WTC11 (cell line): Measurements from ENCODE around the gene LIPN. TPM values are rescaled to one million over a fixed set of nuclear protein-coding genes. Genes with fewer than 3 reads are reported as not detected.

ENCODE experiments used
- ATAC-seq: fragments of 200-7000 bp; cut with Tn5 transposase; 2 replicates; pipeline ENCODE4 v1.10.0; 2021; ENCODE audit warnings: mild to moderate bottlenecking, moderate library complexity
- CTCF ChIA-PET: fragments of 300-600 bp; sonication (Branson Sonifier 250); formaldehyde crosslinking; loops from one replicate; lab custom pipeline; 2021; ENCODE audit warnings: antibody characterized with exemption; lab: Charles Lee
- POLR2A ChIA-PET: fragments of 350-600 bp; sonication (Branson Sonifier 250); formaldehyde crosslinking; loops from one replicate; lab custom pipeline; 2021; ENCODE audit warnings: antibody characterized with exemption; lab: Charles Lee
- DNase-seq: peaks from one replicate; pipeline ENCODE4 v3.0.0; 2021; ENCODE audit warnings: low spot score
- H3K27ac Mint-ChIP-seq: 2 replicates; pipeline ENCODE4 v1.8.0; 2021; ENCODE audit warnings: mixed read lengths
- H3K27me3 Mint-ChIP-seq: 2 replicates; pipeline ENCODE4 v1.8.0; 2021; ENCODE audit warnings: low read depth, mild to moderate bottlenecking, moderate library complexity, mixed read lengths
- H3K36me3 Mint-ChIP-seq: 2 replicates; pipeline ENCODE4 v1.8.0; 2021; ENCODE audit warnings: mixed read lengths
- H3K4me1 Mint-ChIP-seq: 2 replicates; pipeline ENCODE4 v1.8.0; 2022; ENCODE audit warnings: mixed read lengths
- H3K4me3 Mint-ChIP-seq: 2 replicates; pipeline ENCODE4 v1.8.0; 2021; ENCODE audit warnings: mild to moderate bottlenecking, moderate library complexity, mixed read lengths
- H3K9me3 Mint-ChIP-seq: 2 replicates; pipeline ENCODE4 v1.8.0; 2021; ENCODE audit warnings: mixed read lengths
- ATF1 ChIP-seq: sonication (generic); formaldehyde crosslinking; IDR thresholded peaks from 2 replicates; pipeline ENCODE4 v1.8.1; 2023; ENCODE audit warnings: mild to moderate bottlenecking, moderate library complexity, missing genetic modification reagents
- EMX1 ChIP-seq: fragments of 250-450 bp; sonication (Bioruptor Pico); IDR thresholded peaks from 2 replicates; pipeline ENCODE4 v1.8.0; 2021; ENCODE audit warnings: mild to moderate bottlenecking
- FOXK1 ChIP-seq: sonication (generic); formaldehyde crosslinking; IDR thresholded peaks from 2 replicates; pipeline ENCODE4 v1.8.0; 2022; ENCODE audit warnings: mild to moderate bottlenecking, moderate library complexity, missing genetic modification reagents
- FOXP1 ChIP-seq: sonication (generic); formaldehyde crosslinking; IDR thresholded peaks from 2 replicates; pipeline ENCODE4 v1.8.0; 2022; ENCODE audit warnings: missing genetic modification reagents, mild to moderate bottlenecking, moderate library complexity, borderline replicate concordance
- GABPB1 ChIP-seq: sonication (generic); formaldehyde crosslinking; IDR thresholded peaks from 2 replicates; pipeline ENCODE4 v1.8.1; 2023; ENCODE audit warnings: mild to moderate bottlenecking, missing genetic modification reagents
- JAZF1 ChIP-seq: fragments of 250-450 bp; sonication (Bioruptor Pico); IDR thresholded peaks from 2 replicates; pipeline ENCODE4 v1.9.0; 2021; ENCODE audit warnings: moderate library complexity, mild to moderate bottlenecking, inconsistent platforms
- NFYB ChIP-seq: sonication (generic); formaldehyde crosslinking; conservative IDR thresholded peaks from 2 replicates; pipeline ENCODE4 v1.8.0; 2022; ENCODE audit warnings: low read depth, missing genetic modification reagents
- NR2C2 ChIP-seq: sonication (generic); formaldehyde crosslinking; IDR thresholded peaks from 2 replicates; pipeline ENCODE4 v1.8.0; 2022; ENCODE audit warnings: mild to moderate bottlenecking, missing genetic modification reagents
- RELA ChIP-seq: sonication (generic); formaldehyde crosslinking; IDR thresholded peaks from 2 replicates; pipeline ENCODE4 v1.8.1; 2022; ENCODE audit warnings: missing genetic modification reagents, mild to moderate bottlenecking, borderline replicate concordance
- RORB ChIP-seq: fragments of 250-450 bp; sonication (Bioruptor Pico); IDR thresholded peaks from 2 replicates; pipeline ENCODE4 v1.9.0; 2021; ENCODE audit warnings: mild to moderate bottlenecking
- TCF7 ChIP-seq: sonication (generic); formaldehyde crosslinking; IDR thresholded peaks from 2 replicates; pipeline ENCODE4 v1.8.0; 2022; ENCODE audit warnings: mild to moderate bottlenecking, low read depth, missing genetic modification reagents, moderate library complexity
- TEAD1 ChIP-seq: sonication (generic); formaldehyde crosslinking; IDR thresholded peaks from 2 replicates; pipeline ENCODE4 v1.8.0; 2022; ENCODE audit warnings: mild to moderate bottlenecking, missing genetic modification reagents
- TP53 ChIP-seq: sonication (generic); formaldehyde crosslinking; IDR thresholded peaks from 2 replicates; pipeline ENCODE4 v1.8.1; 2023; ENCODE audit warnings: mild to moderate bottlenecking, missing genetic modification reagents
- ZBTB21 ChIP-seq: sonication (generic); formaldehyde crosslinking; IDR thresholded peaks from 2 replicates; pipeline ENCODE4 v1.8.1; 2023; ENCODE audit warnings: mild to moderate bottlenecking, missing genetic modification reagents, borderline replicate concordance
- ZNF263 ChIP-seq: sonication (generic); formaldehyde crosslinking; IDR thresholded peaks from 2 replicates; pipeline ENCODE4 v1.8.1; 2022; ENCODE audit warnings: low read depth, mild to moderate bottlenecking, moderate library complexity, missing genetic modification reagents
- ZNF317 ChIP-seq: sonication (generic); formaldehyde crosslinking; IDR thresholded peaks from 2 replicates; pipeline ENCODE4 v1.8.1; 2023; ENCODE audit warnings: low read depth, mild to moderate bottlenecking, moderate library complexity, missing genetic modification reagents, borderline replicate concordance
- total RNA-seq: library from RNA; stranded (reverse); gene quantifications from 3 replicates; pipeline ENCODE4 v1.2.3, GENCODE V29; 2021
- TF ChIP-seq, protein P1 (sequence below): sonication (generic); formaldehyde crosslinking; conservative IDR thresholded peaks from 2 replicates; pipeline ENCODE4 v1.8.1; 2023; ENCODE audit warnings: mild to moderate bottlenecking, low read depth, missing genetic modification reagents, moderate library complexity
- TF ChIP-seq, protein P2 (sequence below): sonication (generic); formaldehyde crosslinking; IDR thresholded peaks from 2 replicates; pipeline ENCODE4 v1.8.0; 2022; ENCODE audit warnings: mild to moderate bottlenecking, missing genetic modification reagents
- TF ChIP-seq, protein P3 (sequence below): sonication (generic); formaldehyde crosslinking; IDR thresholded peaks from 2 replicates; pipeline ENCODE4 v1.8.0; 2022; ENCODE audit warnings: mild to moderate bottlenecking, missing genetic modification reagents
- TF ChIP-seq, protein P4 (sequence below): sonication (generic); formaldehyde crosslinking; IDR thresholded peaks from 2 replicates; pipeline ENCODE4 v1.8.1; 2023; ENCODE audit warnings: mild to moderate bottlenecking, missing genetic modification reagents, moderate library complexity
- TF ChIP-seq, protein P5 (sequence below): fragments of 250-450 bp; sonication (Bioruptor Pico); IDR thresholded peaks from 2 replicates; pipeline ENCODE4 v1.9.0; 2021; ENCODE audit warnings: mild to moderate bottlenecking, borderline replicate concordance
- TF ChIP-seq, protein P6 (sequence below): sonication (generic); formaldehyde crosslinking; IDR thresholded peaks from 2 replicates; pipeline ENCODE4 v1.8.0; 2022; ENCODE audit warnings: mild to moderate bottlenecking, missing genetic modification reagents

The LIPN gene
- total RNA-seq, 1 experiment from 2014 or later, result not detected

DNA sequence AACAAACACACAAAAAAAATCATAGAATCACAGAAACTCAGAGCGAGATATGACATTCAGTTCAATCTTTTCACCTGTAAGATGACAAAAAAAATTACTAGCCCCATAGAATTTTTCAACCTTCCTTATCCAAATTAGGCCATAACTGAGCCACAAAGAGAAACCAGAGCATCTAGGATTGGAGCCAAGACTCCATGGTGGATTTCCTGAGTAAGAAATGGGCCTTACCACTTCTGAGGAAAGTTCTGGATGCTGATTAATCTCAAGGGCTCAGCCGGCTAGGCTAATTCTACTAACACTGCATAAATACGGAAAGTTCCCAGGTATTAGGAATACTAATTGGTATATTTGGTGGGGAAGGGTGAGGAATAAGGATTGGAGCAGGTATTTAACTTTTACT, 59.5 kb downstream of the LIPN start:
- Mint-ChIP-seq H3K27me3 (peaks cover 5% of the 10 kb centered on the region; the same call in 1 of the 2 replicates), H3K9me3 (no peaks in the 10 kb centered on the region), H3K4me1 (no peaks in the 10 kb centered on the region), H3K36me3 (no peaks in the 10 kb centered on the region), H3K27ac (no peak overlapping the region), H3K4me3 (no peak overlapping the region)
- ChIA-PET CTCF (interaction anchor here (3.5 kb wide), 1 partner anchor 91 kb away, joined by 14 read pairs; no protein-coding TSS in a partner anchor), POLR2A (no interaction called here)
- TF ChIP-seq RELA (CRISPR knock-in tag) (no peak), FOXP1 (CRISPR knock-in tag) (no peak), NFYB (CRISPR knock-in tag) (no peak), ZNF317 (CRISPR knock-in tag) (no peak), ZNF263 (CRISPR knock-in tag) (no peak), RORB (CRISPR knock-in tag) (no peak)
- TF ChIP-seq, protein P1, sequence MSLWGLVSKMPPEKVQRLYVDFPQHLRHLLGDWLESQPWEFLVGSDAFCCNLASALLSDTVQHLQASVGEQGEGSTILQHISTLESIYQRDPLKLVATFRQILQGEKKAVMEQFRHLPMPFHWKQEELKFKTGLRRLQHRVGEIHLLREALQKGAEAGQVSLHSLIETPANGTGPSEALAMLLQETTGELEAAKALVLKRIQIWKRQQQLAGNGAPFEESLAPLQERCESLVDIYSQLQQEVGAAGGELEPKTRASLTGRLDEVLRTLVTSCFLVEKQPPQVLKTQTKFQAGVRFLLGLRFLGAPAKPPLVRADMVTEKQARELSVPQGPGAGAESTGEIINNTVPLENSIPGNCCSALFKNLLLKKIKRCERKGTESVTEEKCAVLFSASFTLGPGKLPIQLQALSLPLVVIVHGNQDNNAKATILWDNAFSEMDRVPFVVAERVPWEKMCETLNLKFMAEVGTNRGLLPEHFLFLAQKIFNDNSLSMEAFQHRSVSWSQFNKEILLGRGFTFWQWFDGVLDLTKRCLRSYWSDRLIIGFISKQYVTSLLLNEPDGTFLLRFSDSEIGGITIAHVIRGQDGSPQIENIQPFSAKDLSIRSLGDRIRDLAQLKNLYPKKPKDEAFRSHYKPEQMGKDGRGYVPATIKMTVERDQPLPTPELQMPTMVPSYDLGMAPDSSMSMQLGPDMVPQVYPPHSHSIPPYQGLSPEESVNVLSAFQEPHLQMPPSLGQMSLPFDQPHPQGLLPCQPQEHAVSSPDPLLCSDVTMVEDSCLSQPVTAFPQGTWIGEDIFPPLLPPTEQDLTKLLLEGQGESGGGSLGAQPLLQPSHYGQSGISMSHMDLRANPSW (CRISPR knock-in tag), result no peak
- TF ChIP-seq, all 79 proteins: peak for 0
- DNase-seq (no peak), ATAC-seq (no peak)

DNA sequence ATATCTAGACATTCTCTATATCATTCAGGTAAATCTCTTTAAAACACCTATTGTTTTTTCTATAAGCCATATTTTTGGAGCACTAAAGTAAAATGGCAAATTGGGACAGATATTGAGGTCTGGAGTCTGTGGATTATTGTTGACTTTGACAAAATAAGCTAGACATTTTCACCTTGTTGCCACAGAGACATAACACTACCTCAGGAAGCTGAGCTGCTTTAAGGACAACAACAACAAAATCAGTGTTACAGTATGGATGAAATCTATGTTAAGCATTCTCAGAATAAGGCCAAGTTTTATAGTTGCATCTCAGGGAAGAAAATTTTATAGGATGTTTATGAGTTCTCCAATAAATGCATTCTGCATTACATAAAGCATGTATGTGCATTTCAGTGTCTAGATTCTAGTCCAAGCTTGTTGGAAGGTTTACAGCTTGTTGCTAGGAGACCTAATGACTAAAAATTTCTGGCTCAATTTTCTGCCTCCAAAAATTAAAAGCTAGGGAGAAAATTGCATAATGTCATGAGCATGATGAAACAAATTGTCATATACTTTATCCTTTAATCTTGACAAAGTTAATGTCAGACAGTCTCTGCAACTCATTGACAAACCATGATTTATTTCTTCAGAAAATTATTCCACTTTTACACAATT, 61.1 kb downstream of the LIPN start:
- H3K27ac Mint-ChIP-seq, result no peak overlapping the region
- no peak overlapping the region for H3K4me3 Mint-ChIP-seq
- CTCF ChIA-PET, result interaction anchor here (0.7 to 1.5 kb wide), 4 partner anchors 15 to 238 kb away, joined by 3 to 5 read pairs (median 3); partner anchors contain the start of gene RNLS
- ATAC-seq, result no peak
- TF ChIP-seq TCF7 (CRISPR knock-in tag), result no peak
- no peak for TF ChIP-seq NR2C2 (CRISPR knock-in tag)
- TF ChIP-seq TEAD1 (CRISPR knock-in tag), result no peak
- TF ChIP-seq, all 79 proteins: peak for 0
- H3K9me3 Mint-ChIP-seq, result no peaks in the 10 kb centered on the region
- H3K36me3 Mint-ChIP-seq, result no peaks in the 10 kb centered on the region
- H3K27me3 Mint-ChIP-seq, result peaks cover 5% of the 10 kb centered on the region; the same call in 1 of the 2 replicates
- no peaks in the 10 kb centered on the region for H3K4me1 Mint-ChIP-seq
- no peak for DNase-seq
- POLR2A ChIA-PET, result no interaction called here

DNA sequence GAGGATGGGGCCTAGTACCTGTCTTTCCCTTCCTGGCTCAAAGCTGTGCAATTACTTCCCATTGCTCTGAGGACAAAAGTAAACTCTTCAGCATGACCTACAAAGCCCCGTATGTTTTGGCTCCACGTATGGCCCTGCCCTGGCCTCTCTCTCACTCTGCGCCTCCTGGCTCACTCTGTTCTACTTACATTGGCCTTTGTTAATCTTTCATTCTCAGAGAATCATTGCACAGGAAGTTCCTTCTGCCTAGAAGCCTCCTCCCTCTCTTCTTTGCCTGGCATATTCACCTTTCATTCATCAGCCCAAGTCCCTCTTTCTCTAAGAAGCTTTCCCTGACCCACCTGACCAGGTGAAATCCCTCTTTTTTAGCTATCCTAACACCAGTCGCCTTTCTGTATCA, 66.6 kb downstream of the LIPN start:
- ChIA-PET CTCF (interaction anchor here (0.7 to 4.2 kb wide), 3 partner anchors 98 to 108 kb away, joined by 4 to 25 read pairs (median 4); no protein-coding TSS in a partner anchor), POLR2A (no interaction called here)
- no peak overlapping the region for H3K4me3 Mint-ChIP-seq
- no peaks in the 10 kb centered on the region for H3K27me3 Mint-ChIP-seq
- H3K36me3 Mint-ChIP-seq, result no peaks in the 10 kb centered on the region
- DNase-seq (no peak), ATAC-seq (0 out of 2 replicates have a peak, but pooled peaks have one; percentile 20)
- no peak overlapping the region for H3K27ac Mint-ChIP-seq
- H3K4me1 Mint-ChIP-seq, result no peaks in the 10 kb centered on the region
- no peaks in the 10 kb centered on the region for H3K9me3 Mint-ChIP-seq
- no peak for TF ChIP-seq GABPB1 (CRISPR knock-in tag)
- no peak for TF ChIP-seq TP53 (CRISPR knock-in tag)
- no peak for TF ChIP-seq EMX1 (CRISPR knock-in tag)
- no peak for TF ChIP-seq JAZF1
- no peak for TF ChIP-seq ATF1 (CRISPR knock-in tag)
- no peak for TF ChIP-seq ZBTB21 (CRISPR knock-in tag)
- TF ChIP-seq FOXK1 (CRISPR knock-in tag), result no peak
- TF ChIP-seq, protein P2, sequence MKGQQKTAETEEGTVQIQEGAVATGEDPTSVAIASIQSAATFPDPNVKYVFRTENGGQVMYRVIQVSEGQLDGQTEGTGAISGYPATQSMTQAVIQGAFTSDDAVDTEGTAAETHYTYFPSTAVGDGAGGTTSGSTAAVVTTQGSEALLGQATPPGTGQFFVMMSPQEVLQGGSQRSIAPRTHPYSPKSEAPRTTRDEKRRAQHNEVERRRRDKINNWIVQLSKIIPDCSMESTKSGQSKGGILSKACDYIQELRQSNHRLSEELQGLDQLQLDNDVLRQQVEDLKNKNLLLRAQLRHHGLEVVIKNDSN (CRISPR knock-in tag), result no peak
- TF ChIP-seq, protein P3, sequence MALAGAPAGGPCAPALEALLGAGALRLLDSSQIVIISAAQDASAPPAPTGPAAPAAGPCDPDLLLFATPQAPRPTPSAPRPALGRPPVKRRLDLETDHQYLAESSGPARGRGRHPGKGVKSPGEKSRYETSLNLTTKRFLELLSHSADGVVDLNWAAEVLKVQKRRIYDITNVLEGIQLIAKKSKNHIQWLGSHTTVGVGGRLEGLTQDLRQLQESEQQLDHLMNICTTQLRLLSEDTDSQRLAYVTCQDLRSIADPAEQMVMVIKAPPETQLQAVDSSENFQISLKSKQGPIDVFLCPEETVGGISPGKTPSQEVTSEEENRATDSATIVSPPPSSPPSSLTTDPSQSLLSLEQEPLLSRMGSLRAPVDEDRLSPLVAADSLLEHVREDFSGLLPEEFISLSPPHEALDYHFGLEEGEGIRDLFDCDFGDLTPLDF (CRISPR knock-in tag), result no peak
- TF ChIP-seq, protein P4, sequence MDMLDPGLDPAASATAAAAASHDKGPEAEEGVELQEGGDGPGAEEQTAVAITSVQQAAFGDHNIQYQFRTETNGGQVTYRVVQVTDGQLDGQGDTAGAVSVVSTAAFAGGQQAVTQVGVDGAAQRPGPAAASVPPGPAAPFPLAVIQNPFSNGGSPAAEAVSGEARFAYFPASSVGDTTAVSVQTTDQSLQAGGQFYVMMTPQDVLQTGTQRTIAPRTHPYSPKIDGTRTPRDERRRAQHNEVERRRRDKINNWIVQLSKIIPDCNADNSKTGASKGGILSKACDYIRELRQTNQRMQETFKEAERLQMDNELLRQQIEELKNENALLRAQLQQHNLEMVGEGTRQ, result no peak
- TF ChIP-seq, protein P5, sequence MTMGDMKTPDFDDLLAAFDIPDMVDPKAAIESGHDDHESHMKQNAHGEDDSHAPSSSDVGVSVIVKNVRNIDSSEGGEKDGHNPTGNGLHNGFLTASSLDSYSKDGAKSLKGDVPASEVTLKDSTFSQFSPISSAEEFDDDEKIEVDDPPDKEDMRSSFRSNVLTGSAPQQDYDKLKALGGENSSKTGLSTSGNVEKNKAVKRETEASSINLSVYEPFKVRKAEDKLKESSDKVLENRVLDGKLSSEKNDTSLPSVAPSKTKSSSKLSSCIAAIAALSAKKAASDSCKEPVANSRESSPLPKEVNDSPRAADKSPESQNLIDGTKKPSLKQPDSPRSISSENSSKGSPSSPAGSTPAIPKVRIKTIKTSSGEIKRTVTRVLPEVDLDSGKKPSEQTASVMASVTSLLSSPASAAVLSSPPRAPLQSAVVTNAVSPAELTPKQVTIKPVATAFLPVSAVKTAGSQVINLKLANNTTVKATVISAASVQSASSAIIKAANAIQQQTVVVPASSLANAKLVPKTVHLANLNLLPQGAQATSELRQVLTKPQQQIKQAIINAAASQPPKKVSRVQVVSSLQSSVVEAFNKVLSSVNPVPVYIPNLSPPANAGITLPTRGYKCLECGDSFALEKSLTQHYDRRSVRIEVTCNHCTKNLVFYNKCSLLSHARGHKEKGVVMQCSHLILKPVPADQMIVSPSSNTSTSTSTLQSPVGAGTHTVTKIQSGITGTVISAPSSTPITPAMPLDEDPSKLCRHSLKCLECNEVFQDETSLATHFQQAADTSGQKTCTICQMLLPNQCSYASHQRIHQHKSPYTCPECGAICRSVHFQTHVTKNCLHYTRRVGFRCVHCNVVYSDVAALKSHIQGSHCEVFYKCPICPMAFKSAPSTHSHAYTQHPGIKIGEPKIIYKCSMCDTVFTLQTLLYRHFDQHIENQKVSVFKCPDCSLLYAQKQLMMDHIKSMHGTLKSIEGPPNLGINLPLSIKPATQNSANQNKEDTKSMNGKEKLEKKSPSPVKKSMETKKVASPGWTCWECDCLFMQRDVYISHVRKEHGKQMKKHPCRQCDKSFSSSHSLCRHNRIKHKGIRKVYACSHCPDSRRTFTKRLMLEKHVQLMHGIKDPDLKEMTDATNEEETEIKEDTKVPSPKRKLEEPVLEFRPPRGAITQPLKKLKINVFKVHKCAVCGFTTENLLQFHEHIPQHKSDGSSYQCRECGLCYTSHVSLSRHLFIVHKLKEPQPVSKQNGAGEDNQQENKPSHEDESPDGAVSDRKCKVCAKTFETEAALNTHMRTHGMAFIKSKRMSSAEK (CRISPR knock-in tag), result no peak
- TF ChIP-seq, protein P6, sequence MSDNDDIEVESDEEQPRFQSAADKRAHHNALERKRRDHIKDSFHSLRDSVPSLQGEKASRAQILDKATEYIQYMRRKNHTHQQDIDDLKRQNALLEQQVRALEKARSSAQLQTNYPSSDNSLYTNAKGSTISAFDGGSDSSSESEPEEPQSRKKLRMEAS (CRISPR knock-in tag), result no peak
